Heart left ventricle (tissue), 16 donors: ENCODE data around the gene COPS6. TPM values are rescaled to one million over a fixed set of nuclear protein-coding genes. Genes with fewer than 3 reads are reported as not detected.
A peak's percentile ranks its signal among the peaks of the same experiment; 100 is the strongest.

Experiments
- ATAC-seq, 4 donors: fragments of 200-7000 bp; cut with Tn5 transposase; one replicate each; pipeline ENCODE4 v1.9.1; 2020 to 2022; ENCODE audit warnings: moderate library complexity in 4 of 4, mild to moderate bottlenecking in 3 of 4, moderate number of reproducible peaks in 1 of 4
- DNase-seq, 5 donors: peaks; one replicate each; pipeline ENCODE4 v3.0.0-alpha.2; 2020
- H3K27ac ChIP-seq, 12 donors: fragments of 200-600 bp; sonication (generic) in 4 of 12; one replicate each; pipeline versions ENCODE4 v1.5.0 to v1.8.0; 2016 to 2022; ENCODE audit warnings: mild to moderate bottlenecking in 2 of 12
- H3K27me3 ChIP-seq, 9 donors: fragments of 200-600 bp; sonication (generic) in 2 of 9; one replicate each; pipeline versions ENCODE4 v1.5.1 to v1.8.0; 2016 to 2022; ENCODE audit warnings: mild to moderate bottlenecking in 3 of 9
- H3K36me3 ChIP-seq, 9 donors: fragments of 200-600 bp; sonication (generic) in 2 of 9; one replicate each; pipeline versions ENCODE4 v1.5.0 to v1.8.0; 2018 to 2022; ENCODE audit warnings: mild to moderate bottlenecking in 2 of 9
- H3K4me1 ChIP-seq, 12 donors: fragments of 200-600 bp; sonication (generic) in 4 of 12; one replicate each; pipeline versions ENCODE4 v1.5.0 to v1.8.0; 2016 to 2022; ENCODE audit warnings: mild to moderate bottlenecking in 3 of 12
- H3K4me3 ChIP-seq, 12 donors: fragments of 200-600 bp; sonication (generic) in 4 of 12; one replicate each; pipeline versions ENCODE4 v1.5.0 to v1.8.0; 2017 to 2022; ENCODE audit warnings: mild to moderate bottlenecking in 9 of 12, moderate library complexity in 4 of 12
- H3K9me3 ChIP-seq, 12 donors: fragments of 200-600 bp; sonication (generic) in 4 of 12; one replicate each; pipeline versions ENCODE4 v1.5.0 to v1.8.0; 2016 to 2022; ENCODE audit warnings: mild to moderate bottlenecking in 1 of 12
- POLR2A ChIP-seq, 2 donors: fragments of 450-650 bp; IDR thresholded peaks; one replicate each; pipeline ENCODE4 v1.6.1; 2017; ENCODE audit warnings: antibody characterized with exemption in 2 of 2, mild to moderate bottlenecking in 2 of 2, moderate library complexity in 2 of 2
- WGBS, 4 donors: extraction: QIAGEN DNeasy Blood & Tissue Kit in 2 of 4; methylation state at CpG; one replicate each; pipeline versions ENCODE4 v1.1.5 to v1.1.7; 2013 to 2018; 5-methylcytosine and 5-hydroxymethylcytosine counted together
- intact Hi-C, 10 donors: fragments of 100-400 bp; cut with DNase I; formaldehyde crosslinking; loops; one replicate each; pipeline versions ENCODE4 v1.11.1 to v1.14.2; 2022
- long read RNA-seq, 3 donors: library from polyadenylated mRNA; unstranded; transcript quantifications; one replicate each; pipeline ENCODE4 v2.0.0, GENCODE V29; 2020 to 2021
- polyA plus RNA-seq, 2 donors: library from polyadenylated mRNA; stranded (reverse); fragments of 200-250 nt; gene quantifications; one replicate each; pipeline ENCODE4 v1.2.3, GENCODE V29; 2013
- total RNA-seq, 9 donors: library from RNA; depleted of rRNA in 2 of 9; stranded (reverse); fragments of >200 nt in 2 of 9; fragmentation: NEBNext Ultra II Directional in 3 of 9; extraction: Animal tissue kit (Norgen Biotek cat#: 25700) in 3 of 9; gene quantifications; one replicate each; pipeline versions ENCODE4 v1.1.0 to v1.2.4, GENCODE V29; 2016 to 2023
- TF ChIP-seq, protein P1 (sequence below), 12 donors: fragments of 200-600 bp; sonication (generic) in 4 of 12; IDR thresholded peaks; one replicate each; pipeline versions ENCODE4 v1.5.0 to v1.8.0; 2018 to 2022; ENCODE audit warnings: antibody characterized with exemption in 12 of 12, mild to moderate bottlenecking in 5 of 12
- donor health status: ischemic (EF 13 %, LVEDD 7.1; RV severe dilation, severe dysfunction).
- donor health status: healthy with polysubstance abuse.
- donor health status: DM: no; HTN: yes; CAD: no.
- donor health status: DM: no; HTN: no; CAD: no.
- donor health status: ischemic (EF 25% LVEDD 6.9; RV normal size, moderate dysfunction).
- donor health status: ischemic (EF 25% LVEDD 5.7; RV mildly dilated, moderate dysfunction).
- donor health status: healthy.
- donor health status: DM: yes; HTN: yes; CAD: no.
- donor health status: ischemic (EF 35%, LVEDD 5.7; RV mildly dilated, moderate dysfunction).
- donor health status: nonischemic (EF 11% LVEDD 7.7; RV severe dilation, severe dysfunction).
- donor health status: DM: yes; HTN: yes; CAD: no.
- donor health status: PGD.
- donor health status: ischemic (EF 29% LVEDD 5.4; RV normal size, mild dysfunction).
- donor health status: nonischemic (EF 23%, LVEDD 6.1; RV moderate dilation, normal function).

The COPS6 gene
- total RNA-seq: 100 to 1,000 TPM in 7 of 9 donors, 10 to 100 TPM in 2; 53.3 to 120 (median 108) TPM
- polyA plus RNA-seq: 100 to 1,000 TPM; 115 to 130 TPM
- long read RNA-seq, donor 1, transcript COPS6-202 (10 exons, 1,107 nt): minor isoform, 7 of 229 reads
- long read RNA-seq, donor 1, transcript COPS6-201 (10 exons, 1,432 nt): major isoform, 199 of 229 reads
- long read RNA-seq, donor 1, partial matches to known transcripts: 15 of 229 reads
- long read RNA-seq, donor 1, other reads (novel, unspliced or antisense): 7 of 229 reads
- long read RNA-seq, donor 2, transcript COPS6-202 (10 exons, 1,107 nt): minor isoform, 10 of 806 reads
- long read RNA-seq, donor 2, transcript COPS6-201 (10 exons, 1,432 nt): major isoform, 760 of 806 reads
- long read RNA-seq, donor 2, partial matches to known transcripts: 17 of 806 reads
- long read RNA-seq, donor 2, other reads (novel, unspliced or antisense): 17 of 806 reads
- long read RNA-seq, donor 3, transcript COPS6-201 (10 exons, 1,432 nt): major isoform, 169 of 187 reads
- long read RNA-seq, donor 3, partial matches to known transcripts: 11 of 187 reads
- long read RNA-seq, donor 3, other reads (novel, unspliced or antisense): 6 of 187 reads

DNA sequence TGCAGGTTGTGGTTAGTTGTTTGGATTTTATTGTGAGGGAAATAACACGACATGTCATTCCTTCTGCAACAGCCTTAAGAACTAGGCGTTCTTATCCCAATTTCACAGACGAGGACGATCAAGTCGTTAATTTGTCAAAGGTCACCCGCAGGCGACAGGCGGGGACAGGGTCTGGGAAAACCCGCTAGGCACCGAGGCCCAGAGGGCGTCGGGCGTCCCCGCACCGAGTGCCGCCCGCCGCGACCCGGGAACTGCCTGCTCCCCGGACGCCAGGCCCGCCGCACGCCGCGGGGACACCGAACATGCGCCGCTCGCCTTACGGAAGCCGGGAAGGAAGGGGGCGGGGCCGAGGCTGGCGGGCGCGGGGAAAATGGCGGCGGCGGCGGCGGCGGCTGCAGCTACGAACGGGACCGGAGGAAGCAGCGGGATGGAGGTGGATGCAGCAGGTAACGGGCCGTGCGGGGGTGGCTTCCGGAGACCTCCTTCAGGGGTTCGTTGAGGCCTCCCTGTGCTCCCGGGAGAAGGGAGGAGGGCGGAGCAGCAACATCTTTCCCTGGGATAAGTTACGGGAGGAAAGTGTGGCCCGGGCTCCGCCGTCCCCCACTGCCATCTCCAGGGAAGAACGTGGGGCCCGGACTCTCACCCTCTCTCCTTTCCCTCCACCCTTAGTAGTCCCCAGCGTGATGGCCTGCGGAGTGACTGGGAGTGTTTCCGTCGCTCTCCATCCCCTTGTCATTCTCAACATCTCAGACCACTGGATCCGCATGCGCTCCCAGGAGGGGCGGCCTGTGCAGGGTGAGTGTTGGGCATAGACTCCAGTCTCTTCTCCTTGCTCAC lies at the start of gene COPS6:
COPS6 (plus strand) TSS at position 349 of the 837 bp plus-strand sequence; CDS start at position 371, 22 bp downstream.
- Histone ChIP-seq H3K4me3 (peak within 1 kb of the TSS; percentile 62 to 96 (median 87)), H3K27me3 (no peaks in the 10 kb centered on the region), H3K36me3 (peaks cover 0 to 38% (median 36%) of the 10 kb centered on the region in 9 donors), H3K9me3 (no peaks in the 10 kb centered on the region), H3K27ac (peak within 1 kb of the TSS; percentile 70 to 97 (median 93)), H3K4me1 (peaks cover 0 to 31% (median 16%) of the 10 kb centered on the region in 12 donors)
- DNase-seq (peak; percentile 88 to 94 (median 91)), ATAC-seq (peak; percentile 48 to 88 (median 88))
- 0 to 2% (median 1%) methylated on average over 32 to 68 of the region's 68 CpGs for WGBS, 4 donors
- TF ChIP-seq, protein P1, sequence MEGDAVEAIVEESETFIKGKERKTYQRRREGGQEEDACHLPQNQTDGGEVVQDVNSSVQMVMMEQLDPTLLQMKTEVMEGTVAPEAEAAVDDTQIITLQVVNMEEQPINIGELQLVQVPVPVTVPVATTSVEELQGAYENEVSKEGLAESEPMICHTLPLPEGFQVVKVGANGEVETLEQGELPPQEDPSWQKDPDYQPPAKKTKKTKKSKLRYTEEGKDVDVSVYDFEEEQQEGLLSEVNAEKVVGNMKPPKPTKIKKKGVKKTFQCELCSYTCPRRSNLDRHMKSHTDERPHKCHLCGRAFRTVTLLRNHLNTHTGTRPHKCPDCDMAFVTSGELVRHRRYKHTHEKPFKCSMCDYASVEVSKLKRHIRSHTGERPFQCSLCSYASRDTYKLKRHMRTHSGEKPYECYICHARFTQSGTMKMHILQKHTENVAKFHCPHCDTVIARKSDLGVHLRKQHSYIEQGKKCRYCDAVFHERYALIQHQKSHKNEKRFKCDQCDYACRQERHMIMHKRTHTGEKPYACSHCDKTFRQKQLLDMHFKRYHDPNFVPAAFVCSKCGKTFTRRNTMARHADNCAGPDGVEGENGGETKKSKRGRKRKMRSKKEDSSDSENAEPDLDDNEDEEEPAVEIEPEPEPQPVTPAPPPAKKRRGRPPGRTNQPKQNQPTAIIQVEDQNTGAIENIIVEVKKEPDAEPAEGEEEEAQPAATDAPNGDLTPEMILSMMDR (IDR thresholded peaks at IDR 0.05): no peak
- TF ChIP-seq POLR2A (IDR thresholded peaks at IDR 0.05): peak in 1 of 2 donors; percentile 89
- intact Hi-C loops: loop anchor here in 4 of 10 donors (5.0 to 10.0 kb wide), 2 partner anchors 38 to 174 kb away; partner anchors contain the start of genes TRIM4 (in 3 of the 4) and MBLAC1 (in 1 of the 4)

DNA sequence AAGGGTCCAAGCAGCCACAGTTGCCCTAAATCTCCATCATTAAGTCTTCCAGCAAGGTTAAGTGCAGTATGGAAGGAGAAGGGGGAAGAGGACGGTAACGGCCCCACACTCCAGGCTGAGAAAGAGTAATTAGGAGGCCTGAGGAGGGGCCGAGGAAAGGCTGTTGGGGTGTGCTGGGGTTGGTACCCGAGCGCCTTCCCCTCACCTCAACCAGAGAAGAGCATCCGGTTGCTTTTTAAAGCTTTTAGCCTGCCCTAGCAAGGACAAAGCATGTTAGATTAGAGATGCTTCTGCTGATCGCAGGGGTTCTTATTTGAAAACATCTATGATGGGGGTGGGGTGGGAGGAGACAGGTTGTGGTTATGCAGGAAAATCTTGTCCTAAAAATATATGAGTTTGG lies 48.2 kb upstream of the COPS6 start:
- TF ChIP-seq, protein P1 (IDR thresholded peaks at IDR 0.05): no peak
- TF ChIP-seq POLR2A (IDR thresholded peaks at IDR 0.05): no peak
- H3K4me1 ChIP-seq: peaks cover 0 to 8% (median 0%) of the 10 kb centered on the region in 12 donors
- no peaks in the 10 kb centered on the region for H3K27me3 ChIP-seq
- H3K9me3 ChIP-seq: no peaks in the 10 kb centered on the region
- WGBS, 4 donors: 68 to 85% (median 84%) methylated on average over 7 of the region's 7 CpGs
- intact Hi-C loops: no loop called here
- no peak overlapping the region for H3K4me3 ChIP-seq
- DNase-seq (no peak), ATAC-seq (no peak)
- no peak overlapping the region for H3K27ac ChIP-seq
- peaks cover 0 to 30% (median 21%) of the 10 kb centered on the region in 9 donors for H3K36me3 ChIP-seq

DNA sequence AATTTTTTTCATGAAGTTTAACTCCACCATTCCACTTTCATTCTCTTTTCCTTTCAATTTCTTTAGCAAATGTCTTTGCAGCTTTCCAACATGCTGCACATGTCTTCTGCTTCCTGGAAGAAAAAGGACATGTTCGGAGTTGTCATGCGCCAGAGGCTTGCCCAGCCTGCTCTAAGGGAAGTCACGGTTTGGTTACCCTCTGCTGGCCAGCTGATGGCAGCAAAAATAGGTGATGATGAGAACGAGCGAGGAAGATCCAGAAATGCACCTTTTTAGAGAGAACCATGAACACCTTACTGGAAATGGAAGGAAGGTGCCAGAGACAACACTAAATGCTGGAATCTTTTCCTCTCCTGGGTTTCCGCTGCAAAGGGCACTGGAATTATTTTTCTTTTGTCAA lies 44.1 kb upstream of the COPS6 start:
- intact Hi-C loops: loop anchor here in 1 of 10 donors (5.0 kb wide), 1 partner anchor 47 kb away; no protein-coding TSS in a partner anchor
- no peak for TF ChIP-seq POLR2A (IDR thresholded peaks at IDR 0.05)
- TF ChIP-seq, protein P1 (IDR thresholded peaks at IDR 0.05): no peak
- WGBS, 4 donors: 68 to 79% (median 73%) methylated on average over 6 of the region's 6 CpGs
- H3K27ac ChIP-seq: no peak overlapping the region
- no peaks in the 10 kb centered on the region for H3K36me3 ChIP-seq
- ATAC-seq (no peak), DNase-seq (no peak)
- H3K4me3 ChIP-seq: no peak overlapping the region
- no peaks in the 10 kb centered on the region for H3K27me3 ChIP-seq
- no peaks in the 10 kb centered on the region for H3K9me3 ChIP-seq
- peaks cover 0 to 8% (median 0%) of the 10 kb centered on the region in 12 donors for H3K4me1 ChIP-seq
